ENCODE results near the gene GIMAP5. TPM values are rescaled to one million over a fixed set of nuclear protein-coding genes. Genes with fewer than 3 reads are reported as not detected.

Gene GIMAP5
- total RNA-seq, 1 donor from 2014 or later: not detected

- Mint-ChIP-seq H3K27ac (no peak overlapping the region), H3K36me3 (no peaks in the 10 kb centered on the region), H3K4me3 (no peak overlapping the region), H3K9me3 (peaks cover 3% of the 10 kb centered on the region), H3K4me1 (no peaks in the 10 kb centered on the region), H3K27me3 (ENCODE audit: insufficient read depth, low read depth) (peaks cover 4% of the 10 kb centered on the region)
- TF ChIP-seq EZH2 (IDR thresholded peaks at IDR 0.05) (no peak), CTCF (IDR thresholded peaks at IDR 0.05) (no peak), EZH2phosphoT487 (IDR thresholded peaks at IDR 0.05) (no peak)
- Histone ChIP-seq H3K27me3 (peaks cover 80% of the 10 kb centered on the region), H3K9ac (no peak overlapping the region), H3K79me2 (ENCODE audit: low read depth) (no peaks in the 10 kb centered on the region), H3K27ac (no peak overlapping the region), H3K36me3 (no peaks in the 10 kb centered on the region), H2AFZ (replicated peaks) (no peak overlapping the region), H3K4me2 (no peak overlapping the region), H3K9me3 (ENCODE audit: low read depth) (no peaks in the 10 kb centered on the region), H3K4me1 (no peaks in the 10 kb centered on the region), H3K4me3 (no peak overlapping the region), H4K20me1 (ENCODE audit: low read depth) (no peaks in the 10 kb centered on the region), H3F3A (ENCODE audit: low read depth) (no peaks in the 10 kb centered on the region)
- no peak for DNase-seq (ENCODE audit: low spot score)
Measured at GRCh38 chr7:150754951-150755350, 17.7 kb downstream of the GIMAP5 start.

- no peak overlapping the region for H3K9ac ChIP-seq
- TF ChIP-seq CTCF (IDR thresholded peaks at IDR 0.05) (no peak), EZH2 (IDR thresholded peaks at IDR 0.05) (no peak), EZH2phosphoT487 (IDR thresholded peaks at IDR 0.05) (no peak)
- H4K20me1 ChIP-seq (ENCODE audit: low read depth): no peaks in the 10 kb centered on the region
- Mint-ChIP-seq H3K27me3 (ENCODE audit: insufficient read depth, low read depth) (peaks cover 4% of the 10 kb centered on the region), H3K27ac (no peak overlapping the region), H3K36me3 (no peaks in the 10 kb centered on the region), H3K9me3 (peaks cover 3% of the 10 kb centered on the region), H3K4me3 (no peak overlapping the region), H3K4me1 (no peaks in the 10 kb centered on the region)
- no peak for DNase-seq (ENCODE audit: low spot score)
- peaks cover 73% of the 10 kb centered on the region for H3K27me3 ChIP-seq
- H3K79me2 ChIP-seq (ENCODE audit: low read depth): no peaks in the 10 kb centered on the region
- no peaks in the 10 kb centered on the region for H3F3A ChIP-seq (ENCODE audit: low read depth)
- H3K9me3 ChIP-seq (ENCODE audit: low read depth): no peaks in the 10 kb centered on the region
- H3K36me3 ChIP-seq: no peaks in the 10 kb centered on the region
- no peak overlapping the region for H3K27ac ChIP-seq
- H3K4me2 ChIP-seq: no peak overlapping the region
- H3K4me1 ChIP-seq: no peaks in the 10 kb centered on the region
- H2AFZ ChIP-seq (replicated peaks): no peak overlapping the region
- no peak overlapping the region for H3K4me3 ChIP-seq
Measured at GRCh38 chr7:150755473-150756099, 18.4 kb downstream of the GIMAP5 start.

GRCh38 chr7:150756166-150756565, 18.9 kb downstream of the GIMAP5 start:
- no peak overlapping the region for H3K4me3 ChIP-seq
- no peak overlapping the region for H3K9ac ChIP-seq
- H3K4me1 Mint-ChIP-seq: no peaks in the 10 kb centered on the region
- peaks cover 68% of the 10 kb centered on the region for H3K27me3 ChIP-seq
- H3K4me1 ChIP-seq: no peaks in the 10 kb centered on the region
- H3K9me3 ChIP-seq (ENCODE audit: low read depth): no peaks in the 10 kb centered on the region
- H3K36me3 ChIP-seq: no peaks in the 10 kb centered on the region
- no peak for DNase-seq (ENCODE audit: low spot score)
- no peak overlapping the region for H3K4me3 Mint-ChIP-seq
- no peak overlapping the region for H3K4me2 ChIP-seq
- no peak for TF ChIP-seq EZH2phosphoT487 (IDR thresholded peaks at IDR 0.05)
- no peak for TF ChIP-seq CTCF (IDR thresholded peaks at IDR 0.05)
- no peak for TF ChIP-seq EZH2 (IDR thresholded peaks at IDR 0.05)
- no peak overlapping the region for H3K27ac Mint-ChIP-seq
- H3F3A ChIP-seq (ENCODE audit: low read depth): no peaks in the 10 kb centered on the region
- peaks cover 4% of the 10 kb centered on the region for H3K27me3 Mint-ChIP-seq (ENCODE audit: insufficient read depth, low read depth)
- H3K9me3 Mint-ChIP-seq: peaks cover 4% of the 10 kb centered on the region
- H3K27ac ChIP-seq: no peak overlapping the region
- no peaks in the 10 kb centered on the region for H3K36me3 Mint-ChIP-seq
- no peaks in the 10 kb centered on the region for H4K20me1 ChIP-seq (ENCODE audit: low read depth)
- H2AFZ ChIP-seq (replicated peaks): no peak overlapping the region
- H3K79me2 ChIP-seq (ENCODE audit: low read depth): no peaks in the 10 kb centered on the region

Data from neural progenitor cell (in vitro differentiated cells).